Measurements from ENCODE around the gene AMPH.
"Not testable (repeated sequence)": the region's sequence is repeated elsewhere in the genome, so short reads cannot be mapped to it uniquely, and the experiment has no call there.

AMPH gene

GRCh38 chr7:38360776-38361175, 270.4 kb downstream of the AMPH start:
- no peak for DNase-seq (ENCODE audit: low read depth)
- no peak for TF ChIP-seq CTCF (IDR thresholded peaks at IDR 0.05; ENCODE audit: control insufficient read depth, extremely low read depth, insufficient read depth)
- no peak overlapping the region for H3K4me3 ChIP-seq (ENCODE audit: low read depth, low read length)

GRCh38 chr7:38359071-38359601, 272.0 kb downstream of the AMPH start:
- not testable (repeated sequence) for H3K4me3 ChIP-seq (ENCODE audit: low read depth, low read length); DNase-seq (ENCODE audit: low read depth)
- peak; percentile 42 for TF ChIP-seq CTCF (IDR thresholded peaks at IDR 0.05; ENCODE audit: control insufficient read depth, extremely low read depth, insufficient read depth)

- not testable (repeated sequence) for H3K4me3 ChIP-seq (ENCODE audit: low read depth, low read length); DNase-seq (ENCODE audit: low read depth)
Observed at GRCh38 chr7:38358273-38358831, 272.8 kb downstream of the AMPH start.

GRCh38 chr7:38354271-38354851, 276.8 kb downstream of the AMPH start:
- not testable (repeated sequence) for H3K4me3 ChIP-seq (ENCODE audit: low read depth, low read length); DNase-seq (ENCODE audit: low read depth)
- TF ChIP-seq CTCF (IDR thresholded peaks at IDR 0.05; ENCODE audit: control insufficient read depth, extremely low read depth, insufficient read depth): peak; percentile 66

- H3K4me3 ChIP-seq (ENCODE audit: low read depth, low read length); DNase-seq (ENCODE audit: low read depth): not testable (repeated sequence)
Observed at GRCh38 chr7:38353431-38353881, 277.7 kb downstream of the AMPH start.

GRCh38 chr7:38351601-38352000, 279.6 kb downstream of the AMPH start:
- DNase-seq (ENCODE audit: low read depth): no peak
- no peak overlapping the region for H3K4me3 ChIP-seq (ENCODE audit: low read depth, low read length)
- TF ChIP-seq CTCF (IDR thresholded peaks at IDR 0.05; ENCODE audit: control insufficient read depth, extremely low read depth, insufficient read depth): no peak

- DNase-seq (ENCODE audit: low read depth); H3K4me3 ChIP-seq (ENCODE audit: low read depth, low read length): not testable (repeated sequence)
Observed at GRCh38 chr7:38350777-38351176, 280.4 kb downstream of the AMPH start.

- TF ChIP-seq CTCF (IDR thresholded peaks at IDR 0.05; ENCODE audit: control insufficient read depth, extremely low read depth, insufficient read depth): peak; percentile 46
- DNase-seq (ENCODE audit: low read depth); H3K4me3 ChIP-seq (ENCODE audit: low read depth, low read length): not testable (repeated sequence)
Observed at GRCh38 chr7:38349869-38350583, 281.1 kb downstream of the AMPH start.

GRCh38 chr7:38349126-38349795, 281.9 kb downstream of the AMPH start:
- H3K4me3 ChIP-seq (ENCODE audit: low read depth, low read length); DNase-seq (ENCODE audit: low read depth): not testable (repeated sequence)

All from LNCaP clone FGC (cell line).